GM23338 (cell line): ENCODE results near the gene SYNE1. TPM values are rescaled to one million over a fixed set of nuclear protein-coding genes. Genes with fewer than 3 reads are reported as not detected.

ENCODE experiments used
- ATAC-seq: fragments of 200-7000 bp; cut with Tn5 transposase; 3 replicates; pipeline ENCODE4 v1.9.1; 2020
- DNase-seq: peaks from one replicate; pipeline ENCODE4 v3.0.0-alpha.2; 2015; ENCODE audit warnings: low spot score
- H2AFZ ChIP-seq: fragments of 200-600 bp; sonication (generic); 2 replicates; pipeline ENCODE4 v1.8.0; 2016; ENCODE audit warnings: antibody characterized with exemption, mild to moderate bottlenecking, moderate library complexity
- H3F3A ChIP-seq: fragments of 200-600 bp; sonication (generic); replicated peaks from 2 replicates; pipeline ENCODE4 v1.8.0; 2017; ENCODE audit warnings: antibody characterized with exemption, mixed run types, low read depth
- H3K27ac ChIP-seq: fragments of 200-600 bp; sonication (generic); 2 replicates; pipeline ENCODE4 v1.6.1; 2016; ENCODE audit warnings: low read depth
- H3K27me3 ChIP-seq: fragments of 200-600 bp; sonication (generic); 2 replicates; pipeline ENCODE4 v1.8.0; 2016; ENCODE audit warnings: mild to moderate bottlenecking, mixed run types, moderate library complexity; ENCODE audit not compliant: insufficient read depth
- H3K36me3 ChIP-seq: fragments of 200-600 bp; sonication (generic); 2 replicates; pipeline ENCODE4 v1.8.0; 2016; ENCODE audit warnings: mild to moderate bottlenecking; ENCODE audit not compliant: insufficient read depth
- H3K4me1 ChIP-seq: fragments of 200-600 bp; sonication (generic); 2 replicates; pipeline ENCODE4 v1.8.0; 2016; ENCODE audit warnings: mild to moderate bottlenecking, moderate library complexity; ENCODE audit not compliant: insufficient read depth
- H3K4me2 ChIP-seq: fragments of 200-600 bp; sonication (generic); 2 replicates; pipeline ENCODE4 v1.7.1; 2017; ENCODE audit warnings: mixed run types
- H3K4me3 ChIP-seq: fragments of 200-600 bp; sonication (generic); 2 replicates; pipeline ENCODE4 v1.6.1; 2016; ENCODE audit warnings: mixed run types
- H3K79me2 ChIP-seq: fragments of 200-600 bp; sonication (generic); replicated peaks from 2 replicates; pipeline ENCODE4 v1.8.0; 2017; ENCODE audit warnings: mild to moderate bottlenecking; ENCODE audit not compliant: insufficient read depth
- H3K9me2 ChIP-seq: fragments of 200-600 bp; sonication (generic); 2 replicates; pipeline ENCODE4 v1.8.0; 2017; ENCODE audit not compliant: insufficient read depth
- H4K20me1 ChIP-seq: fragments of 200-600 bp; sonication (generic); replicated peaks from 2 replicates; pipeline ENCODE4 v1.8.0; 2017; ENCODE audit warnings: mild to moderate bottlenecking; ENCODE audit not compliant: insufficient read depth
- H3K27ac Mint-ChIP-seq: 2 replicates; pipeline ENCODE4 v1.8.0; 2020; ENCODE audit warnings: inconsistent platforms, mild to moderate bottlenecking, moderate library complexity, mixed read lengths
- H3K27me3 Mint-ChIP-seq: 3 replicates; pipeline ENCODE4 v1.8.0; 2022; ENCODE audit warnings: low read depth, mild to moderate bottlenecking, moderate library complexity, mixed read lengths, inconsistent platforms; ENCODE audit not compliant: insufficient read depth, poor library complexity
- H3K36me3 Mint-ChIP-seq: 3 replicates; pipeline ENCODE4 v1.8.0; 2021; ENCODE audit warnings: low read depth, mild to moderate bottlenecking, inconsistent platforms, moderate library complexity, mixed read lengths
- H3K4me1 Mint-ChIP-seq: 3 replicates; pipeline ENCODE4 v1.8.0; 2020; ENCODE audit warnings: mild to moderate bottlenecking, inconsistent platforms, mixed read lengths
- H3K4me3 Mint-ChIP-seq: 3 replicates; pipeline ENCODE4 v1.8.0; 2021; ENCODE audit warnings: moderate library complexity, mild to moderate bottlenecking, inconsistent platforms, mixed read lengths
- H3K9me3 Mint-ChIP-seq: 3 replicates; pipeline ENCODE4 v1.8.0; 2020; ENCODE audit warnings: moderate library complexity, mild to moderate bottlenecking, inconsistent platforms, mixed read lengths
- CREB1 ChIP-seq: fragments of 250-450 bp; sonication (Bioruptor Pico); IDR thresholded peaks from 2 replicates; pipeline ENCODE4 v1.5.0; 2020; ENCODE audit warnings: low read depth, mild to moderate bottlenecking, moderate library complexity
- CTCF ChIP-seq, 2 experiments: fragments of 200-600 bp in 1 of 2; sonication (generic) in 1 of 2; conservative IDR thresholded peaks; 2 replicates each; pipeline versions ENCODE4 v1.5.1 to v1.6.1; 2016 to 2017; ENCODE audit warnings: antibody characterized with exemption in 2 of 2, low read depth in 2 of 2, mild to moderate bottlenecking in 2 of 2, moderate library complexity in 1 of 2
- ETS1 ChIP-seq: IDR thresholded peaks from 2 replicates; pipeline ENCODE4 v1.6.1; 2016; ENCODE audit warnings: antibody characterized with exemption
- EZH2 ChIP-seq: fragments of 200-600 bp; sonication (generic); IDR thresholded peaks from one replicate; pipeline ENCODE4 v1.8.0; 2017; ENCODE audit warnings: antibody characterized with exemption, mild to moderate bottlenecking, low read depth; ENCODE audit not compliant: unreplicated experiment
- EZH2phosphoT487 ChIP-seq: fragments of 200-600 bp; sonication (generic); IDR thresholded peaks from one replicate; pipeline ENCODE4 v1.8.1; 2018; ENCODE audit warnings: antibody characterized with exemption; ENCODE audit not compliant: unreplicated experiment
- JUNB ChIP-seq: IDR thresholded peaks from one replicate; pipeline ENCODE4 v1.6.1; 2016; ENCODE audit warnings: antibody characterized with exemption; ENCODE audit not compliant: unreplicated experiment
- NANOG ChIP-seq: IDR thresholded peaks from 2 replicates; pipeline ENCODE4 v1.6.1; 2016; ENCODE audit warnings: antibody characterized with exemption, borderline replicate concordance
- POLR2AphosphoS5 ChIP-seq: IDR thresholded peaks from 2 replicates; pipeline ENCODE4 v1.6.1; 2016; ENCODE audit warnings: antibody characterized with exemption, low read depth
- STAT1 ChIP-seq: IDR thresholded peaks from one replicate; pipeline ENCODE4 v1.6.1; 2016; ENCODE audit warnings: antibody characterized with exemption; ENCODE audit not compliant: unreplicated experiment
- ZNF114 ChIP-seq: fragments of 250-450 bp; sonication (Bioruptor Pico); IDR thresholded peaks from 2 replicates; pipeline ENCODE4 v1.5.0; 2020; ENCODE audit warnings: mild to moderate bottlenecking, moderate library complexity
- ZNF331 ChIP-seq: fragments of 250-450 bp; sonication (Bioruptor Pico); IDR thresholded peaks from 2 replicates; pipeline ENCODE4 v1.5.0; 2020; ENCODE audit warnings: low read depth, mild to moderate bottlenecking, moderate library complexity
- ZNF462 ChIP-seq: fragments of 250-450 bp; sonication (Bioruptor Pico); IDR thresholded peaks from 2 replicates; pipeline ENCODE4 v1.5.0; 2020; ENCODE audit warnings: mild to moderate bottlenecking, moderate library complexity
- polyA plus RNA-seq: library from polyadenylated mRNA; unstranded; fragments of >200 nt; fragmentation: Nextera tagmentation; extraction: Ambion mirVana; gene quantifications from 2 replicates; pipeline ENCODE4 v1.2.1, GENCODE V29; 2016
- total RNA-seq: library from RNA; depleted of rRNA; stranded (reverse); fragments of >200 nt; shearing (Covaris generic); gene quantifications from 2 replicates; pipeline ENCODE4 v1.2.3, GENCODE V29; 2014
- TF ChIP-seq, protein P1 (sequence below): IDR thresholded peaks from one replicate; pipeline ENCODE4 v1.6.1; 2018; ENCODE audit warnings: antibody characterized with exemption; ENCODE audit not compliant: unreplicated experiment

Gene SYNE1
- total and polyA plus RNA-seq, 2 experiments from 2014 or later: 3.9 to 13.6 TPM

GRCh38 chr6:152380351-152380767 lies 256.8 kb downstream of the SYNE1 start:
- H3K4me2 ChIP-seq: no peak overlapping the region
- H3K27ac Mint-ChIP-seq: no peak overlapping the region
- no peaks in the 10 kb centered on the region for H4K20me1 ChIP-seq
- H3K36me3 ChIP-seq: no peaks in the 10 kb centered on the region
- no peaks in the 10 kb centered on the region for H3K9me3 Mint-ChIP-seq
- no peaks in the 10 kb centered on the region for H3K36me3 Mint-ChIP-seq
- H3F3A ChIP-seq: no peaks in the 10 kb centered on the region
- H3K27me3 ChIP-seq: no peaks in the 10 kb centered on the region
- no peak overlapping the region for H2AFZ ChIP-seq
- no peaks in the 10 kb centered on the region for H3K79me2 ChIP-seq
- H3K4me1 ChIP-seq: no peaks in the 10 kb centered on the region
- no peak overlapping the region for H3K4me3 Mint-ChIP-seq
- no peaks in the 10 kb centered on the region for H3K9me2 ChIP-seq
- H3K27ac ChIP-seq: no peak overlapping the region
- peaks cover 9% of the 10 kb centered on the region for H3K4me1 Mint-ChIP-seq
- DNase-seq (no peak), ATAC-seq (no peak; the same call in 2 of the 3 replicates)
- TF ChIP-seq ZNF331 (CRISPR knock-in tag) (no peak), ETS1 (no peak), CREB1 (CRISPR knock-in tag) (no peak), ZNF462 (CRISPR knock-in tag) (no peak), EZH2phosphoT487 (no peak), STAT1 (no peak), JUNB (no peak), ZNF114 (CRISPR knock-in tag) (no peak), CTCF (conservative IDR thresholded peaks at IDR 0.05; ENCODE audit: low read depth in 2 of 2) (no peak), EZH2 (no peak), NANOG (no peak), POLR2AphosphoS5 (no peak)
- TF ChIP-seq, protein P1, sequence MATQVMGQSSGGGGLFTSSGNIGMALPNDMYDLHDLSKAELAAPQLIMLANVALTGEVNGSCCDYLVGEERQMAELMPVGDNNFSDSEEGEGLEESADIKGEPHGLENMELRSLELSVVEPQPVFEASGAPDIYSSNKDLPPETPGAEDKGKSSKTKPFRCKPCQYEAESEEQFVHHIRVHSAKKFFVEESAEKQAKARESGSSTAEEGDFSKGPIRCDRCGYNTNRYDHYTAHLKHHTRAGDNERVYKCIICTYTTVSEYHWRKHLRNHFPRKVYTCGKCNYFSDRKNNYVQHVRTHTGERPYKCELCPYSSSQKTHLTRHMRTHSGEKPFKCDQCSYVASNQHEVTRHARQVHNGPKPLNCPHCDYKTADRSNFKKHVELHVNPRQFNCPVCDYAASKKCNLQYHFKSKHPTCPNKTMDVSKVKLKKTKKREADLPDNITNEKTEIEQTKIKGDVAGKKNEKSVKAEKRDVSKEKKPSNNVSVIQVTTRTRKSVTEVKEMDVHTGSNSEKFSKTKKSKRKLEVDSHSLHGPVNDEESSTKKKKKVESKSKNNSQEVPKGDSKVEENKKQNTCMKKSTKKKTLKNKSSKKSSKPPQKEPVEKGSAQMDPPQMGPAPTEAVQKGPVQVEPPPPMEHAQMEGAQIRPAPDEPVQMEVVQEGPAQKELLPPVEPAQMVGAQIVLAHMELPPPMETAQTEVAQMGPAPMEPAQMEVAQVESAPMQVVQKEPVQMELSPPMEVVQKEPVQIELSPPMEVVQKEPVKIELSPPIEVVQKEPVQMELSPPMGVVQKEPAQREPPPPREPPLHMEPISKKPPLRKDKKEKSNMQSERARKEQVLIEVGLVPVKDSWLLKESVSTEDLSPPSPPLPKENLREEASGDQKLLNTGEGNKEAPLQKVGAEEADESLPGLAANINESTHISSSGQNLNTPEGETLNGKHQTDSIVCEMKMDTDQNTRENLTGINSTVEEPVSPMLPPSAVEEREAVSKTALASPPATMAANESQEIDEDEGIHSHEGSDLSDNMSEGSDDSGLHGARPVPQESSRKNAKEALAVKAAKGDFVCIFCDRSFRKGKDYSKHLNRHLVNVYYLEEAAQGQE: no peak
- H3K4me3 ChIP-seq: no peak overlapping the region
- no peaks in the 10 kb centered on the region for H3K27me3 Mint-ChIP-seq
